K562 (cell line): ENCODE data around the gene LRRC59. TPM values are rescaled to one million over a fixed set of nuclear protein-coding genes. Genes with fewer than 3 reads are reported as not detected.
A peak's percentile ranks its signal among the peaks of the same experiment; 100 is the strongest.

Source experiments
- ARID1B ChIP-seq: fragments of 450-650 bp; IDR thresholded peaks from 2 replicates; pipeline ENCODE4 v1.6.1; 2016; ENCODE audit warnings: antibody characterized with exemption, mild to moderate bottlenecking, inconsistent platforms
- CBX1 ChIP-seq: sonication (generic); IDR thresholded peaks from 2 replicates; pipeline ENCODE4 v1.6.1; 2016; ENCODE audit warnings: antibody characterized with exemption, low read depth, mild to moderate bottlenecking
- CBX3 ChIP-seq, 2 experiments: IDR thresholded peaks; 1 replicate in 1 of 2; 2 replicates in 1 of 2; pipeline ENCODE4 v1.6.1; 2012; ENCODE audit warnings: inconsistent platforms in 2 of 2, low read length in 2 of 2, borderline replicate concordance in 1 of 2, control low read depth in 1 of 2
- CREM ChIP-seq: IDR thresholded peaks from 2 replicates; pipeline ENCODE4 v1.6.1; 2014; ENCODE audit warnings: antibody characterized with exemption, low read depth
- HES1 ChIP-seq: fragments of 450-650 bp; IDR thresholded peaks from 2 replicates; pipeline ENCODE4 v1.6.1; 2016; ENCODE audit warnings: low read depth, mild to moderate bottlenecking, moderate library complexity
- HNRNPH1 ChIP-seq: fragments of 200-400 bp; formaldehyde crosslinking; optimal IDR thresholded peaks from 2 replicates; pipeline ENCODE3; 2017; ENCODE audit warnings: low read depth, mild to moderate bottlenecking, low read length, moderate library complexity
- KLF6 ChIP-seq: fragments of 250-450 bp; sonication (Bioruptor Pico); IDR thresholded peaks from 2 replicates; pipeline ENCODE4 v1.4.0; 2020; ENCODE audit warnings: mild to moderate bottlenecking, moderate library complexity, borderline replicate concordance
- MBD2 ChIP-seq: sonication (generic); IDR thresholded peaks from 2 replicates; pipeline ENCODE4 v1.6.1; 2016; ENCODE audit warnings: low read depth, borderline replicate concordance
- NFYB ChIP-seq: IDR thresholded peaks from 2 replicates; pipeline ENCODE4 v1.6.1; 2011; ENCODE audit warnings: mild to moderate bottlenecking, moderate library complexity; ENCODE audit not compliant: insufficient read length; ENCODE audit errors: extremely low read depth
- POLR2A ChIP-seq: fragments of 450-650 bp; conservative IDR thresholded peaks from 2 replicates; pipeline ENCODE4 v1.6.1; 2016
- RBM34 ChIP-seq: fragments of 200-400 bp; formaldehyde crosslinking; IDR thresholded peaks from 2 replicates; pipeline ENCODE4 v1.6.1; 2018; ENCODE audit warnings: low read length, borderline replicate concordance; ENCODE audit not compliant: insufficient read depth
- RNF219 ChIP-seq: fragments of 250-450 bp; sonication (Bioruptor Pico); IDR thresholded peaks from 2 replicates; pipeline ENCODE4 v1.5.0; 2022; ENCODE audit warnings: mild to moderate bottlenecking
- SMARCA4 ChIP-seq: fragments of 450-650 bp; IDR thresholded peaks from 2 replicates; pipeline ENCODE4 v1.6.1; 2016
- SP1 ChIP-seq: sonication (generic); formaldehyde crosslinking; IDR thresholded peaks from 2 replicates; pipeline ENCODE4 v1.8.1; 2022; ENCODE audit warnings: mild to moderate bottlenecking, missing genetic modification reagents
- TCF7 ChIP-seq: sonication (generic); IDR thresholded peaks from 2 replicates; pipeline ENCODE4 v1.6.1; 2016; ENCODE audit warnings: antibody characterized with exemption, borderline replicate concordance
- TRIM24 ChIP-seq, 2 experiments: fragments of 450-650 bp; IDR thresholded peaks; 2 replicates each; pipeline ENCODE4 v1.6.1; 2016
- ZBTB26 ChIP-seq: fragments of 450-650 bp; formaldehyde crosslinking; IDR thresholded peaks from 2 replicates; pipeline ENCODE4 v1.4.0; 2022; ENCODE audit warnings: missing genetic modification characterization
- ZC3H8 ChIP-seq: fragments of 450-650 bp; IDR thresholded peaks from 2 replicates; pipeline ENCODE4 v1.6.1; 2017
- ZMIZ1 ChIP-seq, 2 experiments: fragments of 150-350 bp in 1 of 2; IDR thresholded peaks; 2 replicates each; pipeline ENCODE4 v1.6.1; 2012 to 2016; ENCODE audit warnings: low read depth in 2 of 2, low read length in 2 of 2, mild to moderate bottlenecking in 1 of 2, moderate library complexity in 1 of 2
- ZNF143 ChIP-seq: sonication (generic); formaldehyde crosslinking; IDR thresholded peaks from 2 replicates; pipeline ENCODE4 v1.9.0; 2022; ENCODE audit warnings: mild to moderate bottlenecking, missing genetic modification reagents
- ZNF785 ChIP-seq: fragments of 250-450 bp; sonication (Bioruptor Pico); IDR thresholded peaks from 2 replicates; pipeline ENCODE4 v1.4.0; 2020; ENCODE audit warnings: mild to moderate bottlenecking
- ZNF79 ChIP-seq: fragments of 250-450 bp; sonication (Bioruptor Pico); IDR thresholded peaks from 2 replicates; pipeline ENCODE4 v1.4.0; 2020; ENCODE audit warnings: low read depth, mild to moderate bottlenecking, moderate library complexity
- polyA plus RNA-seq, 8 experiments: library from polyadenylated mRNA; depleted of rRNA in 4 of 8; stranded (reverse) in 5 of 8; unstranded in 3 of 8; fragments of >200 nt; fragmentation: Nextera tagmentation in 2 of 8; fragmentation: Illumina TruSeq in 1 of 8; extraction: Ambion mirVana in 2 of 8; extraction: Trizol in 1 of 8; gene quantifications; 2 replicates each; pipeline versions ENCODE4 v1.2.1 to v1.2.3, GENCODE V29; 2011 to 2014; ENCODE audit warnings: inconsistent platforms in 1 of 8, missing spikeins in 1 of 8
- total RNA-seq, 7 experiments: library from RNA; depleted of rRNA in 6 of 7; stranded (reverse); fragments of >200 nt in 6 of 7; fragmentation: Illumina TruSeq in 2 of 7; extraction: Trizol in 2 of 7; gene quantifications; 2 replicates each; pipeline versions ENCODE4 v1.2.1 to v1.2.3, GENCODE V29; 2011 to 2021; ENCODE audit warnings: low replicate concordance in 1 of 7

The LRRC59 gene
- total and polyA plus RNA-seq, 9 of the 15 experiments (the other 6 are each of a cell fraction or from before 2014, with no cell fraction given): 27.8 to 244 (median 154) TPM

- TF ChIP-seq RNF219 (CRISPR knock-in tag): no peak
- TF ChIP-seq NFYB: peak; percentile 9
- TF ChIP-seq ZC3H8: no peak
- TF ChIP-seq KLF6 (CRISPR knock-in tag): peak; percentile 83
- TF ChIP-seq CBX3 (IDR thresholded peaks at IDR 0.05; ENCODE audit: borderline replicate concordance in 1 of 2, low read length in 2 of 2): no peak; a peak in 1 of 3 replicates
- no peak; the same call in 1 of the 2 replicates for TF ChIP-seq ARID1B
- TF ChIP-seq ZNF143 (CRISPR knock-in tag): no peak
- peak; percentile 79 for TF ChIP-seq CREM
- no peak for TF ChIP-seq ZMIZ1 (IDR thresholded peaks at IDR 0.05; ENCODE audit: low read depth in 2 of 2, low read length in 2 of 2)
- TF ChIP-seq SMARCA4: peak; percentile 38; the same call in 1 of the 2 replicates
- peak; percentile 75; the same call in 1 of the 2 replicates for TF ChIP-seq ZBTB26 (CRISPR knock-in tag)
- peak in 1 of 2 experiments; percentile 87; a peak in 2 of 4 replicates for TF ChIP-seq TRIM24 (IDR thresholded peaks at IDR 0.05)
- no peak for TF ChIP-seq HNRNPH1
- TF ChIP-seq TCF7: no peak
- no peak for TF ChIP-seq CBX1
- TF ChIP-seq ZNF79 (CRISPR knock-in tag): no peak
- TF ChIP-seq ZNF785: no peak
- 0 out of 2 replicates have a peak, but pooled peaks have one; percentile 24 for TF ChIP-seq HES1
- no peak for TF ChIP-seq RBM34
- TF ChIP-seq MBD2: peak; percentile 85
- peak; percentile 71 for TF ChIP-seq SP1
- peak; percentile 98 for TF ChIP-seq POLR2A
Observed at GRCh38 chr17:50372758-50373556, 24.4 kb downstream of the LRRC59 start, which contains the start of the genes EME1 and MRPL27 (continued).
